Gastroesophageal sphincter (tissue), 4 donors: ENCODE results near the gene OMG. TPM values are rescaled to one million over a fixed set of nuclear protein-coding genes. Genes with fewer than 3 reads are reported as not detected.
A peak's percentile ranks its signal among the peaks of the same experiment; 100 is the strongest.

Experiments
- ATAC-seq: fragments of 150-250 bp; one replicate; pipeline ENCODE4 v1.9.1; 2016; ENCODE audit warnings: mild to moderate bottlenecking, moderate library complexity
- H3K27ac ChIP-seq, 4 donors: fragments of 200-600 bp; sonication (generic) in 3 of 4; 1 replicate in 3 of 4; 2 replicates in 1 of 4; pipeline ENCODE4 v1.5.1; 2016 to 2019
- H3K27me3 ChIP-seq: fragments of 200-600 bp; sonication (generic); one replicate; pipeline ENCODE4 v1.5.1; 2019
- H3K36me3 ChIP-seq, 2 donors: fragments of 200-600 bp; sonication (generic); one replicate each; pipeline ENCODE4 v1.5.1; 2019; ENCODE audit warnings: control low read depth in 1 of 2
- H3K4me1 ChIP-seq, 3 donors: fragments of 200-600 bp; sonication (generic); 1 replicate in 2 of 3; 2 replicates in 1 of 3; pipeline ENCODE4 v1.5.1; 2016 to 2019; ENCODE audit warnings: control low read depth in 2 of 3
- H3K4me3 ChIP-seq, 2 donors: fragments of 200-600 bp; sonication (generic); one replicate each; pipeline ENCODE4 v1.5.1; 2019; ENCODE audit warnings: mild to moderate bottlenecking in 1 of 2, moderate library complexity in 1 of 2
- H3K9me3 ChIP-seq, 3 donors: fragments of 200-600 bp; sonication (generic); one replicate each; pipeline ENCODE4 v1.5.1; 2017 to 2019; ENCODE audit warnings: control low read depth in 2 of 3
- EP300 ChIP-seq: sonication (generic); formaldehyde crosslinking; IDR thresholded peaks from one replicate; pipeline ENCODE4 v1.6.1; 2017; ENCODE audit warnings: antibody characterized with exemption, mild to moderate bottlenecking
- POLR2A ChIP-seq, 2 donors: fragments of 450-650 bp; IDR thresholded peaks; one replicate each; pipeline ENCODE4 v1.6.1; 2017; ENCODE audit warnings: antibody characterized with exemption in 2 of 2, mild to moderate bottlenecking in 2 of 2, moderate library complexity in 1 of 2
- POLR2AphosphoS5 ChIP-seq: sonication (generic); formaldehyde crosslinking; IDR thresholded peaks from one replicate; pipeline ENCODE4 v1.6.1; 2017; ENCODE audit warnings: antibody characterized with exemption
- WGBS, 2 donors: methylation state at CpG; one replicate each; pipeline ENCODE4 v1.1.5; 2018; ENCODE audit warnings: low coverage in 1 of 2; 5-methylcytosine and 5-hydroxymethylcytosine counted together
- total RNA-seq, 4 donors: library from RNA; depleted of rRNA; stranded (reverse); fragments of >200 nt; gene quantifications; one replicate each; pipeline ENCODE4 v1.1.0, GENCODE V29; 2016
- TF ChIP-seq, protein P1 (sequence below), 4 experiments: fragments of 200-600 bp in 2 of 4; fragments of 450-650 bp in 2 of 4; sonication (generic) in 1 of 4; IDR thresholded peaks; one replicate each; pipeline ENCODE4 v1.5.1; 2017 to 2019; ENCODE audit warnings: antibody characterized with exemption in 4 of 4, mild to moderate bottlenecking in 2 of 4, moderate library complexity in 2 of 4

The OMG gene
- total RNA-seq, 4 donors from 2014 or later = not detected

DNA sequence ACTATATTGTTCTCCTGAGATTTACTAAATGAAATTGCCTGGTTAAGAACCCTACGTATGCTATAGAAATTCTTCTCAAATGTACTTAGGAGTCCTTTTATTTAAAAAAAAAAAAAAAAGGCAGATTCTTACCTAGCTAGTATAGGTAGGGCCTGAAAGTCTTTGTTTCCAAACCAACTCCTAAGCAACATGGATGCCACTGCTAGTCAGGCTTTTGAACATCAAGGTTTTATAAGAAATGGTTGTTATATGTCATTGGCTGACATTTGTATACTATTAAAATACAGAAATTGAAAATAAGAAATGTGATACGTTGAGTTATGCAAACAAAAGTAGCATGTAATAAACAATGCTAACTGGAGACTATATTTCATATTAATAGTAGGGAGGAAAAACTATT lies 23.2 kb upstream of the OMG start:
- no peak overlapping the region for H3K27ac ChIP-seq
- TF ChIP-seq POLR2A (IDR thresholded peaks at IDR 0.05) (no peak), EP300 (no peak), POLR2AphosphoS5 (no peak)
- TF ChIP-seq, protein P1, sequence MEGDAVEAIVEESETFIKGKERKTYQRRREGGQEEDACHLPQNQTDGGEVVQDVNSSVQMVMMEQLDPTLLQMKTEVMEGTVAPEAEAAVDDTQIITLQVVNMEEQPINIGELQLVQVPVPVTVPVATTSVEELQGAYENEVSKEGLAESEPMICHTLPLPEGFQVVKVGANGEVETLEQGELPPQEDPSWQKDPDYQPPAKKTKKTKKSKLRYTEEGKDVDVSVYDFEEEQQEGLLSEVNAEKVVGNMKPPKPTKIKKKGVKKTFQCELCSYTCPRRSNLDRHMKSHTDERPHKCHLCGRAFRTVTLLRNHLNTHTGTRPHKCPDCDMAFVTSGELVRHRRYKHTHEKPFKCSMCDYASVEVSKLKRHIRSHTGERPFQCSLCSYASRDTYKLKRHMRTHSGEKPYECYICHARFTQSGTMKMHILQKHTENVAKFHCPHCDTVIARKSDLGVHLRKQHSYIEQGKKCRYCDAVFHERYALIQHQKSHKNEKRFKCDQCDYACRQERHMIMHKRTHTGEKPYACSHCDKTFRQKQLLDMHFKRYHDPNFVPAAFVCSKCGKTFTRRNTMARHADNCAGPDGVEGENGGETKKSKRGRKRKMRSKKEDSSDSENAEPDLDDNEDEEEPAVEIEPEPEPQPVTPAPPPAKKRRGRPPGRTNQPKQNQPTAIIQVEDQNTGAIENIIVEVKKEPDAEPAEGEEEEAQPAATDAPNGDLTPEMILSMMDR (IDR thresholded peaks at IDR 0.05) = no peak
- H3K36me3 ChIP-seq = no peaks in the 10 kb centered on the region
- no peaks in the 10 kb centered on the region for H3K4me1 ChIP-seq
- H3K9me3 ChIP-seq = no peaks in the 10 kb centered on the region
- ATAC-seq = no peak
- 67 to 85% methylated on average over 2 of the region's 2 CpGs for WGBS, 2 donors
- peak overlapping the region in 1 of 2 donors; percentile 7 for H3K4me3 ChIP-seq
- H3K27me3 ChIP-seq = no peaks in the 10 kb centered on the region

DNA sequence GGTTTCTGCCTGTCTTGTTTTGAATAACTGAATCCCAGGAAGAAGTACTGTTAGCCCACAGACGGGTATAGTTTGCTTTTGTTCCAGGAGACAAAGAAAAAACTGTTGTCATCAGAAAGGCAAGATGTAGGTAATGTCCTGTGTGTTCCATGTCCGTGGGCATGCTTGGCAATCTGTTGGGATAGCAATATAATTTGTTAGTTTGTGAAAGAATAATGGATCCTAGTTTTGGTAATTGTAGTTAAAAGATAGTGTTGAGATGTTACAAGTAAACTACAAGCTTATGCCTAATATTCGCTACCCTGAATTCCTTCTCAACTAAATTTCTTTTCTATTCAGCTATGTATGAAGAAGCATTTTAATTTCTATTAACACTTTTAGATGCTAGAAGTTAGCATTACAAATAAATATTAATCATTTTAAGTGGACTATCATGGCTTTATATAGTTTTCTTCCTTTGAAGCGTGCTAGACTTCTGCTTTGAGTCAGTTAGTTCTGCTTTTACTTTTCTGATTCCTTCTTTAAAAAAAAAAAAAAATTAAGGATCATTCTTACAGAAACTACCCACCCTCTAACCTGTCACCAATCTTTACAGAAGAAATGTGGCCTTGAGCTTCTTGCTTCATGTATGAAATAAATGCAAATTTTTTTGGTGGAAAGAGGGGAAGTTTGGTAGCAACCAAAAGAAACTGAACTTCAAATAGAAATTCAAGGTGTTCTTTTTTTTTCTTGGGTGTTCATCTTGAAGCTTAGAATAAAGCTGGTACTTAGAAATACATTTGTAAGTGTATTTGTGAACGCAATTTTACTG lies 22.0 kb upstream of the OMG start:
- Histone ChIP-seq H3K9me3 (no peaks in the 10 kb centered on the region), H3K4me1 (no peaks in the 10 kb centered on the region), H3K27ac (peak overlapping the region in 3 of 4 donors; percentile 46 to 59 (median 49)), H3K36me3 (no peaks in the 10 kb centered on the region), H3K27me3 (no peaks in the 10 kb centered on the region), H3K4me3 (peak overlapping the region; percentile 18 to 23)
- TF ChIP-seq POLR2A (IDR thresholded peaks at IDR 0.05) = no peak
- TF ChIP-seq EP300 = no peak
- no peak for TF ChIP-seq POLR2AphosphoS5
- TF ChIP-seq, protein P1 (IDR thresholded peaks at IDR 0.05) = no peak
- no peak for ATAC-seq
- WGBS, 2 donors = 69 to 80% methylated on average over 5 of the region's 5 CpGs

DNA sequence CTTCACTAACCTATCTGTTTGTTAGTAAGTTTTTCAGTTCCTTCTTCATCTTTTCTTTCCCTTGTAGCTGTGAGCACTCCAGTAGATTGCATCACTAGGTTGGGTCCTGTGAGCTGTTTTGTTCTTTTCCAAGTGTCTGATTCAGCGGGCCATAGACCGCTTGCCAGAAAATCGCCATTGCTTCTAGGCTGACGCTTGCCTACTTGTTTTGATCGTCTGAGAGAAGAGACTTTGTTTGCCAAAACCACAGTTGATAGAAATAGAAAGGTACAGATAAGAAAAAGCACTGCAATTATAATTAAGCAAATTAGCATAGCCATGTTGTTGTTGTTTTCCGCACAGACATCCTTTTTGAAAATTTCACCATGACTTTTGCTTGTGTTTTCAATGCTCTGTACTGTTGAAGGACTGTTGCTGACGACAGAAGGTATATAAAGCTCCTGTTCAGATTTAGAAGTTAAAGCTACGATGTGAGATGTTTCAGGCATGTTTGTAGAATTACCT lies 21.3 kb upstream of the OMG start:
- TF ChIP-seq, protein P1 (IDR thresholded peaks at IDR 0.05) = no peak
- TF ChIP-seq POLR2AphosphoS5 = no peak
- no peak for TF ChIP-seq POLR2A (IDR thresholded peaks at IDR 0.05)
- TF ChIP-seq EP300 = no peak
- Histone ChIP-seq H3K4me1 (no peaks in the 10 kb centered on the region), H3K27me3 (no peaks in the 10 kb centered on the region), H3K4me3 (peak overlapping the region; percentile 18 to 23), H3K36me3 (no peaks in the 10 kb centered on the region), H3K9me3 (no peaks in the 10 kb centered on the region), H3K27ac (peak overlapping the region in 3 of 4 donors; percentile 46 to 59 (median 49))
- 60 to 62% methylated on average over 8 of the region's 8 CpGs for WGBS, 2 donors
- ATAC-seq = peak; percentile 84

DNA sequence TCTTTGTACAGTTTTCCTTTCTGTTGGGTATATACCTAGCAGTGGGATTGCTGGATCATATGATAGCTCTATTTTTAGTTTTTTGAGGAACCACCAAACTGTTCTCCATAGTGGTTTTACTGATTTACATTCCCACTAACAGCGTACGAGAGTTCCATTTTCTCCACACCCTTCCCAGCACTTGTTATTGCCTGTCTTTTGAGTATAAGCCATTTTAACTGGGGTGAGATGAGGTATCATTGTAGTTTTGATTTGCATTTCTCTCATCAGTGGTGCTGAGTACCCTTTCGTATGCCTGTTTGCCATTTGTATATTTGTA lies 17.7 kb upstream of the OMG start:
- Histone ChIP-seq H3K36me3 (no peaks in the 10 kb centered on the region), H3K9me3 (no peaks in the 10 kb centered on the region), H3K4me1 (no peaks in the 10 kb centered on the region), H3K27ac (no peak overlapping the region), H3K27me3 (no peaks in the 10 kb centered on the region), H3K4me3 (no peak overlapping the region)
- WGBS, 2 donors = 78 to 97% methylated on average over 3 of the region's 3 CpGs
- ATAC-seq = no peak
- TF ChIP-seq POLR2AphosphoS5 (no peak), EP300 (no peak), POLR2A (IDR thresholded peaks at IDR 0.05) (no peak)
- TF ChIP-seq, protein P1 (IDR thresholded peaks at IDR 0.05) = no peak
